Parathyroid adenoma (tissue), 2 donors: ENCODE measurements around the gene RPS16.

ENCODE experiments used
- H2AFZ ChIP-seq: fragments of 300-600 bp; sonication (generic); one replicate; pipeline ENCODE4 v1.7.0; 2017; ENCODE audit warnings: antibody characterized with exemption, mild to moderate bottlenecking
- H3K27ac ChIP-seq: fragments of 300-600 bp; sonication (generic); one replicate; pipeline ENCODE4 v1.7.0; 2017
- H3K27me3 ChIP-seq: fragments of 300-600 bp; sonication (generic); one replicate; pipeline ENCODE4 v1.7.0; 2017; ENCODE audit warnings: low read length; ENCODE audit not compliant: control insufficient read depth, insufficient read depth
- H3K36me3 ChIP-seq: fragments of 300-600 bp; sonication (generic); one replicate; pipeline ENCODE4 v1.7.0; 2017; ENCODE audit warnings: low read length; ENCODE audit not compliant: control insufficient read depth, insufficient read depth
- H3K4me1 ChIP-seq: fragments of 300-600 bp; sonication (generic); one replicate; pipeline ENCODE4 v1.7.0; 2017; ENCODE audit warnings: control low read depth
- H3K4me2 ChIP-seq: fragments of 300-600 bp; sonication (generic); one replicate; pipeline ENCODE4 v1.7.0; 2017; ENCODE audit warnings: low read length
- H3K4me3 ChIP-seq: fragments of 300-600 bp; sonication (generic); one replicate; pipeline ENCODE4 v1.7.0; 2017; ENCODE audit warnings: low read depth, low read length
- H3K79me2 ChIP-seq: fragments of 300-600 bp; sonication (generic); one replicate; pipeline ENCODE4 v1.7.0; 2017; ENCODE audit warnings: control low read depth
- H3K9ac ChIP-seq: fragments of 300-600 bp; sonication (generic); one replicate; pipeline ENCODE4 v1.7.0; 2017; ENCODE audit warnings: mild to moderate bottlenecking
- H3K9me3 ChIP-seq: fragments of 300-600 bp; sonication (generic); one replicate; pipeline ENCODE4 v1.7.0; 2017; ENCODE audit warnings: low read length; ENCODE audit not compliant: control insufficient read depth
- CTCF ChIP-seq: fragments of 300-600 bp; sonication (generic); IDR thresholded peaks from one replicate; pipeline ENCODE4 v1.7.0; 2017; ENCODE audit warnings: antibody characterized with exemption, mild to moderate bottlenecking
- donor health status: primary hyperparathyroidism.

The RPS16 gene

GRCh38 chr19:39416152-39417120, 19.3 kb downstream of the RPS16 start:
- Histone ChIP-seq H3K4me1 (peaks cover 5% of the 10 kb centered on the region), H3K27ac (no peak overlapping the region), H3K9ac (no peak overlapping the region), H3K27me3 (no peaks in the 10 kb centered on the region), H3K79me2 (no peaks in the 10 kb centered on the region), H3K4me3 (no peak overlapping the region), H3K36me3 (no peaks in the 10 kb centered on the region), H2AFZ (no peak overlapping the region), H3K9me3 (no peaks in the 10 kb centered on the region), H3K4me2 (no peak overlapping the region)
- no peak for TF ChIP-seq CTCF

- Histone ChIP-seq H3K9ac (no peak overlapping the region), H3K36me3 (no peaks in the 10 kb centered on the region), H2AFZ (no peak overlapping the region), H3K4me2 (no peak overlapping the region), H3K9me3 (no peaks in the 10 kb centered on the region), H3K4me3 (no peak overlapping the region), H3K4me1 (peaks cover 16% of the 10 kb centered on the region), H3K27me3 (no peaks in the 10 kb centered on the region), H3K79me2 (no peaks in the 10 kb centered on the region), H3K27ac (no peak overlapping the region)
- no peak for TF ChIP-seq CTCF
Measured at GRCh38 chr19:39415111-39416046, 20.4 kb downstream of the RPS16 start.

- Histone ChIP-seq H3K27me3 (no peaks in the 10 kb centered on the region), H3K4me3 (peak overlapping the region; percentile 86), H3K4me2 (peak overlapping the region; percentile 95), H3K79me2 (no peaks in the 10 kb centered on the region), H3K4me1 (peaks cover 17% of the 10 kb centered on the region), H3K27ac (peak overlapping the region; percentile 100), H3K36me3 (no peaks in the 10 kb centered on the region), H3K9ac (no peak overlapping the region), H3K9me3 (no peaks in the 10 kb centered on the region), H2AFZ (no peak overlapping the region)
- TF ChIP-seq CTCF, result no peak
Measured at GRCh38 chr19:39413911-39414608, 21.7 kb downstream of the RPS16 start.

GRCh38 chr19:39413272-39413910, 22.4 kb downstream of the RPS16 start:
- no peaks in the 10 kb centered on the region for H3K9me3 ChIP-seq
- peak overlapping the region; percentile 86 for H3K4me3 ChIP-seq
- no peaks in the 10 kb centered on the region for H3K27me3 ChIP-seq
- no peaks in the 10 kb centered on the region for H3K36me3 ChIP-seq
- H3K9ac ChIP-seq, result no peak overlapping the region
- H3K27ac ChIP-seq, result peak overlapping the region; percentile 100
- TF ChIP-seq CTCF, result no peak
- H3K4me2 ChIP-seq, result peak overlapping the region; percentile 95
- peaks cover 5% of the 10 kb centered on the region for H3K79me2 ChIP-seq
- H2AFZ ChIP-seq, result peak overlapping the region; percentile 65
- H3K4me1 ChIP-seq, result peaks cover 17% of the 10 kb centered on the region
